H9 (cell line): ENCODE results near the gene MRGPRD. TPM values are rescaled to one million over a fixed set of nuclear protein-coding genes. Genes with fewer than 3 reads are reported as not detected.

Experiments
- DNase-seq: peaks from one replicate; pipeline ENCODE4 v3.0.0-alpha.2; 2017
- H2AFZ ChIP-seq: one replicate; pipeline ENCODE4 v1.6.1; 2013; ENCODE audit warnings: mild to moderate bottlenecking, low read length, control low read depth, moderate library complexity
- H2AK5ac ChIP-seq: 2 replicates; pipeline ENCODE4 v1.6.1; 2013; ENCODE audit warnings: low read length, control low read depth, mixed read lengths; ENCODE audit not compliant: insufficient read length
- H2BK120ac ChIP-seq: one replicate; pipeline ENCODE4 v1.6.1; 2013; ENCODE audit warnings: low read depth, mild to moderate bottlenecking, low read length, control low read depth, inconsistent platforms; ENCODE audit not compliant: poor library complexity, severe bottlenecking
- H2BK12ac ChIP-seq: 2 replicates; pipeline ENCODE4 v1.6.1; 2013; ENCODE audit warnings: low read length, control low read depth, mixed read lengths, low read depth; ENCODE audit not compliant: insufficient read length
- H2BK15ac ChIP-seq: 2 replicates; pipeline ENCODE4 v1.6.1; 2013; ENCODE audit warnings: low read depth, low read length, control low read depth
- H2BK20ac ChIP-seq: one replicate; pipeline ENCODE4 v1.6.1; 2013; ENCODE audit warnings: low read depth, mild to moderate bottlenecking, low read length, control low read depth, inconsistent platforms; ENCODE audit not compliant: poor library complexity, severe bottlenecking
- H2BK5ac ChIP-seq: 2 replicates; pipeline ENCODE4 v1.6.1; 2013; ENCODE audit warnings: low read length, control low read depth, mixed read lengths; ENCODE audit not compliant: insufficient read length
- H3K14ac ChIP-seq: 2 replicates; pipeline ENCODE4 v1.6.1; 2013; ENCODE audit warnings: low read length, control low read depth; ENCODE audit not compliant: insufficient read depth
- H3K18ac ChIP-seq: 2 replicates; pipeline ENCODE4 v1.6.1; 2013; ENCODE audit warnings: low read depth, mild to moderate bottlenecking, mixed read lengths, low read length, control low read depth; ENCODE audit not compliant: insufficient read length
- H3K23ac ChIP-seq: 2 replicates; pipeline ENCODE4 v1.6.1; 2013; ENCODE audit warnings: low read length, control low read depth, mixed read lengths, low read depth; ENCODE audit not compliant: insufficient read length
- H3K23me2 ChIP-seq: 2 replicates; pipeline ENCODE4 v1.6.1; 2013; ENCODE audit warnings: low read depth, mild to moderate bottlenecking, mixed read lengths, low read length, control low read depth; ENCODE audit not compliant: insufficient read length, poor library complexity, severe bottlenecking
- H3K27ac ChIP-seq: 2 replicates; pipeline ENCODE4 v1.5.1; 2013; ENCODE audit warnings: low read length, control low read depth, mixed read lengths, low read depth; ENCODE audit not compliant: insufficient read length
- H3K27me3 ChIP-seq: 2 replicates; pipeline ENCODE4 v1.6.1; 2013; ENCODE audit warnings: low read length, control low read depth, inconsistent platforms; ENCODE audit not compliant: insufficient read depth
- H3K4ac ChIP-seq: 2 replicates; pipeline ENCODE4 v1.6.1; 2013; ENCODE audit warnings: low read depth, mild to moderate bottlenecking, control low read depth, inconsistent platforms, low read length, moderate library complexity
- H3K4me1 ChIP-seq: 2 replicates; pipeline ENCODE4 v1.6.1; 2013; ENCODE audit warnings: low read length, control low read depth, inconsistent platforms; ENCODE audit not compliant: insufficient read depth
- H3K4me2 ChIP-seq: 2 replicates; pipeline ENCODE4 v1.6.1; 2013; ENCODE audit warnings: low read length, control low read depth, mixed read lengths; ENCODE audit not compliant: insufficient read length, insufficient read depth
- H3K56ac ChIP-seq: 2 replicates; pipeline ENCODE4 v1.6.1; 2013; ENCODE audit warnings: low read depth, mild to moderate bottlenecking, mixed read lengths, low read length, control low read depth; ENCODE audit not compliant: insufficient read length
- H3K79me1 ChIP-seq: 2 replicates; pipeline ENCODE4 v1.6.1; 2013; ENCODE audit warnings: low read depth, mild to moderate bottlenecking, moderate library complexity, low read length, control low read depth, inconsistent platforms; ENCODE audit not compliant: insufficient read depth, poor library complexity, severe bottlenecking
- H3K79me2 ChIP-seq: 2 replicates; pipeline ENCODE4 v1.6.1; 2013; ENCODE audit warnings: low read length, control low read depth, inconsistent platforms; ENCODE audit not compliant: insufficient read depth
- H3K9ac ChIP-seq: 2 replicates; pipeline ENCODE4 v1.6.1; 2013; ENCODE audit warnings: low read length, control low read depth, mixed read lengths; ENCODE audit not compliant: insufficient read length; ENCODE audit errors: extremely low read depth
- H3K9me3 ChIP-seq: one replicate; pipeline ENCODE4 v1.6.1; 2013; ENCODE audit warnings: low read depth, low read length, inconsistent platforms; ENCODE audit not compliant: control insufficient read depth
- H3T11ph ChIP-seq: one replicate; pipeline ENCODE4 v1.6.1; 2013; ENCODE audit warnings: mild to moderate bottlenecking, low read length, control low read depth, inconsistent platforms
- H4K20me1 ChIP-seq: one replicate; pipeline ENCODE4 v1.6.1; 2013; ENCODE audit not compliant: control insufficient read depth, insufficient read length, insufficient read depth
- H4K5ac ChIP-seq: 2 replicates; pipeline ENCODE4 v1.6.1; 2013; ENCODE audit warnings: low read depth, mild to moderate bottlenecking, mixed read lengths, low read length, control low read depth; ENCODE audit not compliant: insufficient read length
- H4K8ac ChIP-seq: replicated peaks from 2 replicates; pipeline ENCODE4 v1.6.1; 2013; ENCODE audit warnings: low read length, control low read depth, mixed read lengths, low read depth; ENCODE audit not compliant: insufficient read length
- H4K91ac ChIP-seq: 2 replicates; pipeline ENCODE4 v1.6.1; 2013; ENCODE audit warnings: low read depth, mild to moderate bottlenecking, moderate library complexity, mixed read lengths, low read length, control low read depth; ENCODE audit not compliant: insufficient read length
- H3K27ac Mint-ChIP-seq, 3 experiments: 2 replicates in 2 of 3; 3 replicates in 1 of 3; pipeline ENCODE4 v1.8.0; 2020 to 2021; ENCODE audit warnings: mixed read lengths in 3 of 3, mild to moderate bottlenecking in 1 of 3, moderate library complexity in 1 of 3
- H3K27me3 Mint-ChIP-seq: 2 replicates; pipeline ENCODE4 v1.8.0; 2021; ENCODE audit warnings: low read depth, mild to moderate bottlenecking, moderate library complexity, mixed read lengths
- H3K36me3 Mint-ChIP-seq, 3 experiments: 2 replicates in 2 of 3; 3 replicates in 1 of 3; pipeline ENCODE4 v1.8.0; 2020 to 2021; ENCODE audit warnings: low read depth in 3 of 3, mixed read lengths in 3 of 3; ENCODE audit not compliant: insufficient read depth in 1 of 3
- H3K4me1 Mint-ChIP-seq, 2 experiments: 2 replicates each; pipeline ENCODE4 v1.8.0; 2020; ENCODE audit warnings: mixed read lengths in 2 of 2
- H3K4me3 Mint-ChIP-seq, 2 experiments: 2 replicates in 1 of 2; 3 replicates in 1 of 2; pipeline ENCODE4 v1.8.0; 2020 to 2021; ENCODE audit warnings: mild to moderate bottlenecking in 2 of 2, mixed read lengths in 2 of 2, moderate library complexity in 1 of 2
- H3K9me3 Mint-ChIP-seq, 2 experiments: 2 replicates in 1 of 2; 3 replicates in 1 of 2; pipeline ENCODE4 v1.8.0; 2020; ENCODE audit warnings: mild to moderate bottlenecking in 2 of 2, mixed read lengths in 2 of 2, moderate library complexity in 1 of 2
- CTCF ChIP-seq: fragments of 200-600 bp; sonication (generic); conservative IDR thresholded peaks from 3 replicates; pipeline ENCODE4 v1.8.0; 2021; ENCODE audit warnings: antibody characterized with exemption, mild to moderate bottlenecking
- WGBS: extraction: QIAGEN DNeasy Blood & Tissue Kit; methylation state at CpG from one replicate; pipeline ENCODE4 v1.1.7; 2013; ENCODE audit warnings: missing lambda C conversion rate, low lambda C conversion rate, mixed read lengths; ENCODE audit not compliant: insufficient read length; ENCODE audit errors: extremely low coverage; 5-methylcytosine and 5-hydroxymethylcytosine counted together
- total RNA-seq: library from RNA; stranded (reverse); gene quantifications from 2 replicates; pipeline ENCODE4 v1.2.1, GENCODE V29; 2021

Gene MRGPRD
- total RNA-seq, 1 experiment from 2014 or later: not detected

GRCh38 chr11:68933605-68934320 lies 47.0 kb downstream of the MRGPRD start:
- no peak overlapping the region for H2AFZ ChIP-seq
- no peak overlapping the region for H4K5ac ChIP-seq
- Mint-ChIP-seq H3K4me1 (no peaks in the 10 kb centered on the region), H3K4me3 (no peak overlapping the region), H3K27ac (0 out of 7 replicates have a peak overlapping the region, but pooled peaks of 1 of the 3 experiments have one; percentile 28), H3K27me3 (no peaks in the 10 kb centered on the region), H3K9me3 (no peaks in the 10 kb centered on the region), H3K36me3 (peaks cover 15 to 56% (median 37%) of the 10 kb centered on the region in 3 experiments; a peak in 6 of 7 replicates)
- H3K9me3 ChIP-seq: no peaks in the 10 kb centered on the region
- no peaks in the 10 kb centered on the region for H3K4me1 ChIP-seq
- H4K8ac ChIP-seq: no peak overlapping the region
- H3K23me2 ChIP-seq: no peaks in the 10 kb centered on the region
- H3K27me3 ChIP-seq: no peaks in the 10 kb centered on the region
- H3K14ac ChIP-seq: no peak overlapping the region; the same call in 1 of the 2 replicates
- TF ChIP-seq CTCF: no peak
- H3K18ac ChIP-seq: no peak overlapping the region
- no peak for DNase-seq
- H4K20me1 ChIP-seq: no peaks in the 10 kb centered on the region
- H2BK20ac ChIP-seq: no peak overlapping the region
- no peak overlapping the region for H2BK12ac ChIP-seq
- WGBS: no CpG with 5 or more reads among the region's 17 CpGs
- no peak overlapping the region for H2BK15ac ChIP-seq
- H3K4ac ChIP-seq: no peak overlapping the region
- no peak overlapping the region for H4K91ac ChIP-seq
- H2AK5ac ChIP-seq: no peak overlapping the region
- no peaks in the 10 kb centered on the region for H3K79me2 ChIP-seq
- H3K23ac ChIP-seq: no peak overlapping the region
- no peak overlapping the region for H2BK5ac ChIP-seq
- no peak overlapping the region for H3K27ac ChIP-seq
- no peak overlapping the region for H3K56ac ChIP-seq
- H3T11ph ChIP-seq: no peak overlapping the region
- no peak overlapping the region for H3K4me2 ChIP-seq
- no peak overlapping the region for H3K9ac ChIP-seq
- no peaks in the 10 kb centered on the region for H3K79me1 ChIP-seq
- H2BK120ac ChIP-seq: no peak overlapping the region
